SK-N-SH (cell line): Measurements from ENCODE around the gene MIPEP. TPM values are rescaled to one million over a fixed set of nuclear protein-coding genes. Genes with fewer than 3 reads are reported as not detected.

ENCODE experiments used
- CTCF ChIA-PET: fragments of 300-600, 350-600 bp; formaldehyde crosslinking; extraction: SDS; loops from one replicate; lab custom pipeline; 2021; lab: Yijun Ruan, JAX
- POLR2A ChIA-PET: fragments of 350-600 bp; sonication (Branson Sonifier 250); formaldehyde crosslinking; extraction: SDS; loops from one replicate; lab custom pipeline; 2020; ENCODE audit warnings: antibody characterized with exemption, inconsistent platforms; lab: Yijun Ruan, JAX
- DNase-seq: peaks from one replicate; pipeline ENCODE4 v3.0.0; 2012
- H2AFZ ChIP-seq: fragments of 200-600 bp; sonication (generic); 2 replicates; pipeline ENCODE4 v1.8.1; 2016; ENCODE audit warnings: antibody characterized with exemption, mild to moderate bottlenecking, low read depth
- H3F3A ChIP-seq: fragments of 200-600 bp; sonication (generic); replicated peaks from 2 replicates; pipeline ENCODE3; 2016; ENCODE audit warnings: antibody characterized with exemption, mild to moderate bottlenecking; ENCODE audit not compliant: insufficient read depth
- H3K27ac ChIP-seq, 2 experiments: fragments of 200-500 bp in 1 of 2; fragments of 200-600 bp in 1 of 2; sonication (Bioruptor generic) in 1 of 2; sonication (generic), shearing (Covaris generic) in 1 of 2; 2 replicates each; pipeline versions ENCODE4 v1.5.1 to v1.6.1; 2014 to 2016; ENCODE audit warnings: low read depth in 2 of 2, inconsistent platforms in 1 of 2, low read length in 1 of 2, mild to moderate bottlenecking in 1 of 2, mixed read lengths in 1 of 2
- H3K27me3 ChIP-seq: fragments of 200-600 bp; sonication (generic), shearing (Covaris generic); 2 replicates; pipeline ENCODE4 v1.6.1; 2016; ENCODE audit warnings: mixed run types; ENCODE audit not compliant: insufficient read depth
- H3K36me3 ChIP-seq, 2 experiments: fragments of 200-500 bp in 1 of 2; fragments of 200-600 bp in 1 of 2; sonication (Bioruptor generic) in 1 of 2; sonication (generic) in 1 of 2; replicated peaks in 1 of 2; 2 replicates each; pipeline versions ENCODE3 to v1.5.1; 2014 to 2016; ENCODE audit warnings: low read length in 1 of 2, mild to moderate bottlenecking in 1 of 2; ENCODE audit not compliant: insufficient read depth in 2 of 2, control insufficient read depth in 1 of 2
- H3K4me1 ChIP-seq, 2 experiments: fragments of 200-500 bp in 1 of 2; fragments of 200-600 bp in 1 of 2; sonication (Bioruptor generic) in 1 of 2; sonication (generic), shearing (Covaris generic) in 1 of 2; 2 replicates each; pipeline versions ENCODE4 v1.5.1 to v1.6.1; 2014 to 2016; ENCODE audit warnings: low read depth in 1 of 2, low read length in 1 of 2, mixed run types in 1 of 2; ENCODE audit not compliant: insufficient read depth in 2 of 2, control insufficient read depth in 1 of 2
- H3K4me2 ChIP-seq: fragments of 200-600 bp; sonication (generic), shearing (Covaris generic); 2 replicates; pipeline ENCODE4 v1.6.1; 2017; ENCODE audit warnings: mixed run types
- H3K4me3 ChIP-seq, 2 experiments: fragments of 200-500 bp in 1 of 2; fragments of 200-600 bp in 1 of 2; sonication (Bioruptor generic) in 1 of 2; sonication (generic), shearing (Covaris generic) in 1 of 2; 2 replicates each; pipeline versions ENCODE4 v1.5.1 to v1.8.1; 2014 to 2016; ENCODE audit warnings: low read depth in 2 of 2, inconsistent platforms in 1 of 2, low read length in 1 of 2, mild to moderate bottlenecking in 1 of 2, mixed read lengths in 1 of 2, moderate library complexity in 1 of 2
- H3K79me2 ChIP-seq: fragments of 200-600 bp; sonication (generic); 2 replicates; pipeline ENCODE4 v1.8.1; 2017; ENCODE audit warnings: mild to moderate bottlenecking; ENCODE audit not compliant: insufficient read depth
- H3K9ac ChIP-seq: fragments of 200-600 bp; sonication (generic); 2 replicates; pipeline ENCODE4 v1.6.1; 2017; ENCODE audit warnings: mixed run types
- H3K9me2 ChIP-seq: fragments of 200-600 bp; sonication (generic); 2 replicates; pipeline ENCODE4 v1.6.1; 2017; ENCODE audit warnings: mixed run types
- H3K9me3 ChIP-seq: fragments of 200-600 bp; sonication (generic); 2 replicates; pipeline ENCODE4 v1.6.1; 2017; ENCODE audit warnings: mixed run types, mild to moderate bottlenecking, moderate library complexity
- H4K20me1 ChIP-seq: fragments of 200-600 bp; sonication (generic); 2 replicates; pipeline ENCODE4 v1.6.1; 2017; ENCODE audit warnings: mild to moderate bottlenecking, mixed run types; ENCODE audit not compliant: insufficient read depth
- CHD2 ChIP-seq: fragments of 150-350 bp; IDR thresholded peaks from 2 replicates; pipeline ENCODE4 v1.6.1; 2018; ENCODE audit warnings: low read length; ENCODE audit not compliant: partially characterized antibody
- CTCF ChIP-seq: fragments of 200-600 bp; sonication (generic); IDR thresholded peaks from 2 replicates; pipeline ENCODE4 v1.6.1; 2017; ENCODE audit warnings: antibody characterized with exemption, mild to moderate bottlenecking, moderate library complexity
- EZH2phosphoT487 ChIP-seq: fragments of 200-600 bp; sonication (generic); IDR thresholded peaks from 2 replicates; pipeline ENCODE4 v1.6.1; 2017; ENCODE audit warnings: low read depth, mixed run types, mild to moderate bottlenecking, antibody characterized with exemption, moderate library complexity, borderline replicate concordance
- FOXJ3 ChIP-seq: sonication (generic); formaldehyde crosslinking; IDR thresholded peaks from 2 replicates; pipeline ENCODE4 v1.5.1; 2020; ENCODE audit warnings: mild to moderate bottlenecking, missing genetic modification reagents
- FOXM1 ChIP-seq: IDR thresholded peaks from 2 replicates; pipeline ENCODE4 v1.4.0; 2012; ENCODE audit warnings: low read depth, mild to moderate bottlenecking
- GATA2 ChIP-seq: sonication (generic); formaldehyde crosslinking; IDR thresholded peaks from 2 replicates; pipeline ENCODE4 v1.5.0; 2020; ENCODE audit warnings: mild to moderate bottlenecking, missing genetic modification reagents
- MEF2A ChIP-seq: IDR thresholded peaks from 2 replicates; pipeline ENCODE4 v1.4.0; 2012; ENCODE audit warnings: low read depth, borderline replicate concordance
- NRF1 ChIP-seq: IDR thresholded peaks from 2 replicates; pipeline ENCODE4 v1.6.1; 2012; ENCODE audit warnings: low read depth, mild to moderate bottlenecking, low read length
- POLR2AphosphoS5 ChIP-seq: IDR thresholded peaks from 2 replicates; pipeline ENCODE4 v1.6.1; 2012; ENCODE audit warnings: low read depth, low read length
- REST ChIP-seq: IDR thresholded peaks from 2 replicates; pipeline ENCODE4 v1.6.1; 2012; ENCODE audit warnings: mild to moderate bottlenecking, low read depth, low read length, moderate library complexity
- RFX5 ChIP-seq: IDR thresholded peaks from 2 replicates; pipeline ENCODE4 v1.6.1; 2012; ENCODE audit warnings: mild to moderate bottlenecking, improper control_type of control experiment, low read length
- RXRA ChIP-seq: IDR thresholded peaks from 2 replicates; pipeline ENCODE4 v1.4.0; 2012; ENCODE audit warnings: low read depth, mild to moderate bottlenecking, borderline replicate concordance
- SMC3 ChIP-seq: IDR thresholded peaks from 2 replicates; pipeline ENCODE4 v1.6.1; 2012; ENCODE audit warnings: low read depth, low read length, improper control_type of control experiment
- TCF12 ChIP-seq: IDR thresholded peaks from 2 replicates; pipeline ENCODE4 v1.4.0; 2012
- TEAD4 ChIP-seq: IDR thresholded peaks from 2 replicates; pipeline ENCODE4 v1.4.0; 2012; ENCODE audit warnings: mild to moderate bottlenecking, borderline replicate concordance; ENCODE audit not compliant: insufficient read depth
- WGBS: methylation state at CpG from one replicate; pipeline ENCODE4 v1.1.6; 2017; ENCODE audit warnings: low lambda C conversion rate; 5-methylcytosine and 5-hydroxymethylcytosine counted together
- polyA plus RNA-seq, 3 experiments: library from polyadenylated mRNA; depleted of rRNA; stranded (reverse); fragments of >200 nt; gene quantifications; 2 replicates each; pipeline ENCODE4 v1.2.3, GENCODE V29; 2012
- TF ChIP-seq, protein P1 (sequence below): IDR thresholded peaks from 2 replicates; pipeline ENCODE4 v1.4.0; 2012; ENCODE audit warnings: low read depth

Gene MIPEP
- polyA plus RNA-seq, 1 of the 3 experiments (the other 2 are of a cell fraction) = 12.7 TPM

GRCh38 chr13:23810685-23811240, 78.4 kb downstream of the MIPEP start:
- H3K9me3 ChIP-seq = no peaks in the 10 kb centered on the region
- no peak overlapping the region for H3K27ac ChIP-seq
- no peaks in the 10 kb centered on the region for H3K79me2 ChIP-seq
- H4K20me1 ChIP-seq = no peaks in the 10 kb centered on the region
- no peak overlapping the region for H3K4me3 ChIP-seq
- ChIA-PET CTCF (interaction anchor here (1.1 to 1.5 kb wide), 3 partner anchors 13 to 69 kb away, joined by 3 read pairs; no protein-coding TSS in a partner anchor), POLR2A (no interaction called here)
- H3K27me3 ChIP-seq = no peaks in the 10 kb centered on the region
- DNase-seq = no peak
- H3K9ac ChIP-seq = no peak overlapping the region
- 89% methylated on average over 7 of the region's 7 CpGs for WGBS
- no peak overlapping the region for H3K4me2 ChIP-seq
- no peak overlapping the region for H2AFZ ChIP-seq
- H3F3A ChIP-seq = no peaks in the 10 kb centered on the region
- TF ChIP-seq, protein P1, sequence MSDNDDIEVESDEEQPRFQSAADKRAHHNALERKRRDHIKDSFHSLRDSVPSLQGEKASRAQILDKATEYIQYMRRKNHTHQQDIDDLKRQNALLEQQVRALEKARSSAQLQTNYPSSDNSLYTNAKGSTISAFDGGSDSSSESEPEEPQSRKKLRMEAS = no peak
- TF ChIP-seq NRF1 (no peak), RXRA (no peak), EZH2phosphoT487 (no peak), FOXM1 (no peak), FOXJ3 (CRISPR knock-in tag) (no peak), MEF2A (no peak), SMC3 (no peak), TCF12 (no peak)
- H3K4me1 ChIP-seq = peaks cover 6 to 11% of the 10 kb centered on the region in 2 experiments; a peak in 3 of 4 replicates
- no peaks in the 10 kb centered on the region for H3K9me2 ChIP-seq
- H3K36me3 ChIP-seq = no peaks in the 10 kb centered on the region

- CTCF ChIA-PET = no interaction called here
- no peak overlapping the region for H2AFZ ChIP-seq
- H3K9ac ChIP-seq = no peak overlapping the region
Observed at GRCh38 chr13:23808803-23809202, 80.4 kb downstream of the MIPEP start.

More at GRCh38 chr13:23808803-23809202, 80.4 kb downstream of the MIPEP start:
- DNase-seq = no peak
- Histone ChIP-seq H3F3A (no peaks in the 10 kb centered on the region), H3K36me3 (peaks cover 0 to 10% of the 10 kb centered on the region in 2 experiments), H4K20me1 (no peaks in the 10 kb centered on the region), H3K4me2 (no peak overlapping the region), H3K27me3 (no peaks in the 10 kb centered on the region), H3K79me2 (no peaks in the 10 kb centered on the region), H3K27ac (no peak overlapping the region), H3K9me3 (no peaks in the 10 kb centered on the region), H3K4me1 (peaks cover 6 to 11% of the 10 kb centered on the region in 2 experiments; a peak in 3 of 4 replicates), H3K9me2 (no peaks in the 10 kb centered on the region), H3K4me3 (no peak overlapping the region)
- POLR2A ChIA-PET = no interaction called here
- 90% methylated on average over 1 of the region's 1 CpG for WGBS
- TF ChIP-seq MEF2A = no peak
- TF ChIP-seq NRF1 = no peak
- no peak for TF ChIP-seq CTCF
- TF ChIP-seq TEAD4 = no peak
- TF ChIP-seq CHD2 = no peak
- no peak for TF ChIP-seq REST
- TF ChIP-seq, protein P1 = no peak
- TF ChIP-seq FOXM1 = no peak
- no peak for TF ChIP-seq GATA2 (CRISPR knock-in tag)
- TF ChIP-seq POLR2AphosphoS5 = no peak
- no peak for TF ChIP-seq RFX5
- no peak for TF ChIP-seq FOXJ3 (CRISPR knock-in tag)
